Naive thymus-derived CD4-positive, alpha-beta T cell (primary cell): ENCODE data around the gene SMIM45.

Experiments used
- ATAC-seq: fragments of 150-1000 bp; cut with Tn5 transposase; 2 replicates; pipeline ENCODE4 v1.10.0; 2021; ENCODE audit warnings: mild to moderate bottlenecking, moderate library complexity
- CTCF ChIA-PET: fragments of 350-600 bp; sonication (Branson Sonifier 250); formaldehyde crosslinking; loops from one replicate; lab custom pipeline; 2021; ENCODE audit warnings: antibody characterized with exemption; lab: Charles Lee
- POLR2A ChIA-PET: fragments of 350-600 bp; sonication (Branson Sonifier 250); formaldehyde crosslinking; loops from one replicate; lab custom pipeline; 2021; ENCODE audit warnings: antibody characterized with exemption, inconsistent platforms; lab: Charles Lee
- DNase-seq, 9 donors: peaks; one replicate each; pipeline versions ENCODE4 v3.0.0 to v3.0.0-alpha.2; 2020 to 2022; ENCODE audit warnings: mixed read lengths in 1 of 9
- H3K27ac ChIP-seq: one replicate; pipeline ENCODE4 v1.7.0; 2013; ENCODE audit warnings: mild to moderate bottlenecking, low read depth, low read length, moderate library complexity
- H3K27me3 ChIP-seq, 2 donors: one replicate each; pipeline ENCODE4 v1.7.0; 2013; ENCODE audit warnings: low read length in 2 of 2, mild to moderate bottlenecking in 2 of 2, moderate library complexity in 2 of 2; ENCODE audit not compliant: control insufficient read depth in 2 of 2, insufficient read depth in 2 of 2
- H3K36me3 ChIP-seq, 3 experiments: 1 replicate in 2 of 3; 2 replicates in 1 of 3; pipeline ENCODE4 v1.7.0; 2013; ENCODE audit warnings: low read length in 3 of 3, mild to moderate bottlenecking in 3 of 3, moderate library complexity in 1 of 3; ENCODE audit not compliant: insufficient read depth in 3 of 3, control insufficient read depth in 2 of 3
- H3K4me1 ChIP-seq, 2 donors: one replicate each; pipeline ENCODE4 v1.7.0; 2013; ENCODE audit warnings: low read length in 2 of 2, mild to moderate bottlenecking in 2 of 2, moderate library complexity in 1 of 2; ENCODE audit not compliant: control insufficient read depth in 2 of 2, insufficient read depth in 2 of 2
- H3K4me3 ChIP-seq: 2 replicates; pipeline ENCODE4 v1.7.0; 2013; ENCODE audit warnings: mild to moderate bottlenecking, low read length
- H3K9me3 ChIP-seq, 3 experiments: 1 replicate in 2 of 3; 2 replicates in 1 of 3; pipeline ENCODE4 v1.7.0; 2013; ENCODE audit warnings: low read length in 3 of 3; ENCODE audit not compliant: control insufficient read depth in 2 of 3
- H3K27ac Mint-ChIP-seq, 9 donors: one replicate each; pipeline ENCODE4 v1.8.0; 2020 to 2022; ENCODE audit warnings: mixed read lengths in 9 of 9, mild to moderate bottlenecking in 8 of 9, moderate library complexity in 5 of 9, inconsistent platforms in 2 of 9
- H3K27me3 Mint-ChIP-seq, 5 donors: one replicate each; pipeline ENCODE4 v1.8.0; 2021 to 2022; ENCODE audit warnings: mixed read lengths in 5 of 5, mild to moderate bottlenecking in 1 of 5
- H3K36me3 Mint-ChIP-seq, 5 donors: one replicate each; pipeline ENCODE4 v1.8.0; 2020 to 2022; ENCODE audit warnings: mixed read lengths in 5 of 5, mild to moderate bottlenecking in 3 of 5, inconsistent platforms in 1 of 5
- H3K4me1 Mint-ChIP-seq, 7 donors: one replicate each; pipeline ENCODE4 v1.8.0; 2020 to 2022; ENCODE audit warnings: mixed read lengths in 7 of 7, mild to moderate bottlenecking in 3 of 7, inconsistent platforms in 1 of 7
- H3K4me3 Mint-ChIP-seq, 10 donors: one replicate each; pipeline ENCODE4 v1.8.0; 2020 to 2022; ENCODE audit warnings: mild to moderate bottlenecking in 10 of 10, mixed read lengths in 10 of 10, moderate library complexity in 6 of 10, inconsistent platforms in 2 of 10
- H3K9me3 Mint-ChIP-seq, 11 donors: one replicate each; pipeline ENCODE4 v1.8.0; 2020 to 2022; ENCODE audit warnings: mixed read lengths in 11 of 11, mild to moderate bottlenecking in 4 of 11, inconsistent platforms in 1 of 11, moderate library complexity in 1 of 11
- intact Hi-C, 2 donors: fragments of 100-400 bp; cut with micrococcal nuclease; formaldehyde crosslinking; loops; one replicate each; pipeline ENCODE4 v1.15.1; 2023

Gene SMIM45

GRCh38 chr22:41951898-41952474 is at the start of gene SMIM45:
Gene SMIM45 (plus strand): TSS chr22:41952150.
- Mint-ChIP-seq H3K27me3 (no peaks in the 10 kb centered on the region), H3K4me1 (peaks cover 0 to 16% (median 3%) of the 10 kb centered on the region in 7 donors), H3K36me3 (no peaks in the 10 kb centered on the region), H3K27ac (no peak within 1 kb of the TSS), H3K4me3 (no peak within 1 kb of the TSS), H3K9me3 (peaks cover 0 to 2% (median 0%) of the 10 kb centered on the region in 11 donors)
- DNase-seq (no peak), ATAC-seq (no peak)
- Histone ChIP-seq H3K27me3 (no peaks in the 10 kb centered on the region), H3K4me1 (peaks cover 0 to 13% of the 10 kb centered on the region in 2 donors), H3K9me3 (no peaks in the 10 kb centered on the region), H3K4me3 (no peak within 1 kb of the TSS), H3K27ac (no peak within 1 kb of the TSS), H3K36me3 (no peaks in the 10 kb centered on the region)
- POLR2A ChIA-PET, result interaction anchor here (1.2 kb wide), 1 partner anchor 13 kb away, joined by 3 read pairs; no protein-coding TSS in a partner anchor
- CTCF ChIA-PET, result interaction anchor here (0.6 to 0.8 kb wide), 2 partner anchors 27 to 140 kb away, joined by 3 read pairs; no protein-coding TSS in a partner anchor
- intact Hi-C loops, result no loop called here

GRCh38 chr22:41902932-41903421 is 49.0 kb upstream of the SMIM45 start:
- Mint-ChIP-seq H3K27me3 (no peaks in the 10 kb centered on the region), H3K9me3 (no peaks in the 10 kb centered on the region), H3K4me3 (no peak overlapping the region), H3K36me3 (peaks cover 0 to 24% (median 0%) of the 10 kb centered on the region in 5 donors), H3K4me1 (peaks cover 0 to 8% (median 5%) of the 10 kb centered on the region in 7 donors), H3K27ac (no peak overlapping the region)
- POLR2A ChIA-PET, result no interaction called here
- Histone ChIP-seq H3K9me3 (no peaks in the 10 kb centered on the region), H3K4me3 (no peak overlapping the region), H3K4me1 (peaks cover 2 to 5% of the 10 kb centered on the region in 2 donors), H3K36me3 (peaks cover 0 to 73% (median 10%) of the 10 kb centered on the region in 3 experiments), H3K27ac (no peak overlapping the region), H3K27me3 (no peaks in the 10 kb centered on the region)
- DNase-seq (no peak), ATAC-seq (no peak)
- CTCF ChIA-PET, result interaction anchor here (0.6 kb wide), 1 partner anchor 64 kb away, joined by 3 read pairs; no protein-coding TSS in a partner anchor
- intact Hi-C loops, result no loop called here

GRCh38 chr22:41904450-41905410 is 47.2 kb upstream of the SMIM45 start:
- no peak overlapping the region for H3K4me3 Mint-ChIP-seq
- ATAC-seq, result no peak
- Histone ChIP-seq H3K4me3 (no peak overlapping the region), H3K27ac (no peak overlapping the region), H3K9me3 (no peaks in the 10 kb centered on the region), H3K27me3 (no peaks in the 10 kb centered on the region), H3K36me3 (peaks cover 0 to 55% (median 6%) of the 10 kb centered on the region in 3 experiments), H3K4me1 (peaks cover 14 to 19% of the 10 kb centered on the region in 2 donors)
- no peaks in the 10 kb centered on the region for H3K9me3 Mint-ChIP-seq
- peaks cover 0 to 15% (median 0%) of the 10 kb centered on the region in 5 donors for H3K36me3 Mint-ChIP-seq
- intact Hi-C loops, result loop anchor here in 1 of 2 donors (5.0 kb wide), 1 partner anchor 32 kb away; no protein-coding TSS in a partner anchor
- DNase-seq, result no peak
- H3K4me1 Mint-ChIP-seq, result peaks cover 4 to 21% (median 18%) of the 10 kb centered on the region in 7 donors
- peak overlapping the region in 1 of 9 donors; percentile 15 for H3K27ac Mint-ChIP-seq
- peaks cover 4 to 12% (median 5%) of the 10 kb centered on the region in 5 donors for H3K27me3 Mint-ChIP-seq
- ChIA-PET POLR2A (interaction anchor here (0.8 to 1.2 kb wide), 2 partner anchors 10 to 20 kb away, joined by 3 read pairs; no protein-coding TSS in a partner anchor), CTCF (interaction anchor here (0.5 kb wide), 1 partner anchor 105 kb away, joined by 4 read pairs; no protein-coding TSS in a partner anchor)

- peaks cover 0 to 46% (median 0%) of the 10 kb centered on the region in 3 experiments for H3K36me3 ChIP-seq
- no peaks in the 10 kb centered on the region for H3K9me3 Mint-ChIP-seq
- H3K4me3 ChIP-seq, result no peak overlapping the region
- no peak overlapping the region for H3K4me3 Mint-ChIP-seq
- no peaks in the 10 kb centered on the region for H3K9me3 ChIP-seq
- ATAC-seq, result no peak
- DNase-seq, result no peak
- peak overlapping the region in 2 of 9 donors; percentile 9 to 83 for H3K27ac Mint-ChIP-seq
- H3K4me1 Mint-ChIP-seq, result peaks cover 4 to 21% (median 18%) of the 10 kb centered on the region in 7 donors
- H3K27me3 Mint-ChIP-seq, result peaks cover 4 to 14% (median 5%) of the 10 kb centered on the region in 5 donors
- ChIA-PET POLR2A (interaction anchor here (0.9 to 1.2 kb wide), 2 partner anchors 20 to 160 kb away, joined by 3 read pairs; no protein-coding TSS in a partner anchor), CTCF (interaction anchor here (0.5 to 1.5 kb wide), 2 partner anchors 106 to 208 kb away, joined by 4 to 5 read pairs; no protein-coding TSS in a partner anchor)
- H3K27ac ChIP-seq, result no peak overlapping the region
- intact Hi-C loops, result loop anchor here in 1 of 2 donors (5.0 kb wide), 1 partner anchor 33 kb away; no protein-coding TSS in a partner anchor
- no peaks in the 10 kb centered on the region for H3K27me3 ChIP-seq
- peaks cover 0 to 12% (median 0%) of the 10 kb centered on the region in 5 donors for H3K36me3 Mint-ChIP-seq
- peaks cover 14 to 19% of the 10 kb centered on the region in 2 donors for H3K4me1 ChIP-seq
Observed at GRCh38 chr22:41905411-41906202, 46.3 kb upstream of the SMIM45 start.

- DNase-seq (no peak), ATAC-seq (no peak)
- Histone ChIP-seq H3K4me1 (peaks cover 14 to 19% of the 10 kb centered on the region in 2 donors), H3K27me3 (peaks cover 0 to 6% of the 10 kb centered on the region in 2 donors), H3K4me3 (no peak overlapping the region), H3K27ac (no peak overlapping the region), H3K36me3 (peaks cover 0 to 38% (median 0%) of the 10 kb centered on the region in 3 experiments), H3K9me3 (no peaks in the 10 kb centered on the region)
- Mint-ChIP-seq H3K4me1 (peaks cover 4 to 26% (median 23%) of the 10 kb centered on the region in 7 donors), H3K36me3 (peaks cover 0 to 12% (median 0%) of the 10 kb centered on the region in 5 donors), H3K4me3 (no peak overlapping the region), H3K9me3 (no peaks in the 10 kb centered on the region), H3K27ac (no peak overlapping the region), H3K27me3 (peaks cover 11 to 22% (median 12%) of the 10 kb centered on the region in 5 donors)
- ChIA-PET CTCF (interaction anchor here (0.6 to 1.6 kb wide), 3 partner anchors 34 to 209 kb away, joined by 5 read pairs; no protein-coding TSS in a partner anchor), POLR2A (no interaction called here)
- intact Hi-C loops, result loop anchor here (1.0 to 5.0 kb wide), 2 partner anchors 34 to 35 kb away; no protein-coding TSS in a partner anchor
Observed at GRCh38 chr22:41906822-41907221, 45.1 kb upstream of the SMIM45 start.
